ENCODE measurements around the gene DGUOK. TPM values are rescaled to one million over a fixed set of nuclear protein-coding genes. Genes with fewer than 3 reads are reported as not detected.

The DGUOK gene
- total and polyA plus RNA-seq, 2 donors from 2014 or later, result 44.4 to 86.2 TPM

- intact Hi-C loops (cut with DNase I), result no loop called here
- Histone ChIP-seq H3K9ac (ENCODE audit: low read length in 3 of 3) (no peak overlapping the region), H3K4me1 (ENCODE audit: control insufficient read depth in 2 of 3, insufficient read depth in 2 of 3, low read depth in 1 of 3, low read length in 3 of 3) (no peaks in the 10 kb centered on the region), H3K27me3 (ENCODE audit: control insufficient read depth, insufficient read depth, low read length) (no peaks in the 10 kb centered on the region), H3K36me3 (ENCODE audit: control insufficient read depth in 2 of 3, insufficient read depth in 3 of 3, low read length in 3 of 3) (peaks cover 0 to 4% (median 0%) of the 10 kb centered on the region in 3 donors), H3K9me3 (ENCODE audit: control insufficient read depth in 2 of 3, insufficient read depth in 1 of 3, low read length in 3 of 3) (no peaks in the 10 kb centered on the region), H3K27ac (ENCODE audit: low read depth in 2 of 2, low read length in 2 of 2) (no peak overlapping the region), H3K4me3 (ENCODE audit: low read length in 3 of 3) (no peak overlapping the region)
- TF ChIP-seq CTCF (IDR thresholded peaks at IDR 0.05; ENCODE audit: borderline replicate concordance, extremely low read depth, insufficient read depth), result no peak
- FAIRE-seq (no peak), DNase-seq (no peak)
Measured at GRCh38 chr2:73993778-73994177, 67.1 kb downstream of the DGUOK start.

GRCh38 chr2:73994178-73994831 is 67.6 kb downstream of the DGUOK start:
- TF ChIP-seq CTCF (IDR thresholded peaks at IDR 0.05; ENCODE audit: borderline replicate concordance, extremely low read depth, insufficient read depth), result no peak
- H3K36me3 ChIP-seq (ENCODE audit: control insufficient read depth in 2 of 3, insufficient read depth in 3 of 3, low read length in 3 of 3), result peaks cover 0 to 4% (median 0%) of the 10 kb centered on the region in 3 donors
- no peak overlapping the region for H3K27ac ChIP-seq (ENCODE audit: low read depth in 2 of 2, low read length in 2 of 2)
- intact Hi-C loops (cut with DNase I), result no loop called here
- H3K4me1 ChIP-seq (ENCODE audit: control insufficient read depth in 2 of 3, insufficient read depth in 2 of 3, low read depth in 1 of 3, low read length in 3 of 3), result no peaks in the 10 kb centered on the region
- H3K9ac ChIP-seq (ENCODE audit: low read length in 3 of 3), result no peak overlapping the region
- H3K4me3 ChIP-seq (ENCODE audit: low read length in 3 of 3), result no peak overlapping the region
- DNase-seq (no peak), FAIRE-seq (no peak)
- H3K27me3 ChIP-seq (ENCODE audit: control insufficient read depth, insufficient read depth, low read length), result no peaks in the 10 kb centered on the region
- H3K9me3 ChIP-seq (ENCODE audit: control insufficient read depth in 2 of 3, insufficient read depth in 1 of 3, low read length in 3 of 3), result no peaks in the 10 kb centered on the region

GRCh38 chr2:73995810-73996209 is 69.1 kb downstream of the DGUOK start:
- no peaks in the 10 kb centered on the region for H3K9me3 ChIP-seq (ENCODE audit: control insufficient read depth in 2 of 3, insufficient read depth in 1 of 3, low read length in 3 of 3)
- DNase-seq (no peak), FAIRE-seq (no peak)
- H3K36me3 ChIP-seq (ENCODE audit: control insufficient read depth in 2 of 3, insufficient read depth in 3 of 3, low read length in 3 of 3), result no peaks in the 10 kb centered on the region
- intact Hi-C loops (cut with DNase I), result no loop called here
- H3K9ac ChIP-seq (ENCODE audit: low read length in 3 of 3), result no peak overlapping the region
- H3K27me3 ChIP-seq (ENCODE audit: control insufficient read depth, insufficient read depth, low read length), result no peaks in the 10 kb centered on the region
- no peak overlapping the region for H3K4me3 ChIP-seq (ENCODE audit: low read length in 3 of 3)
- peaks cover 3 to 12% (median 4%) of the 10 kb centered on the region in 3 donors for H3K4me1 ChIP-seq (ENCODE audit: control insufficient read depth in 2 of 3, insufficient read depth in 2 of 3, low read depth in 1 of 3, low read length in 3 of 3)
- H3K27ac ChIP-seq (ENCODE audit: low read depth in 2 of 2, low read length in 2 of 2), result no peak overlapping the region
- no peak for TF ChIP-seq CTCF (IDR thresholded peaks at IDR 0.05; ENCODE audit: borderline replicate concordance, extremely low read depth, insufficient read depth)

- no peaks in the 10 kb centered on the region for H3K27me3 ChIP-seq (ENCODE audit: control insufficient read depth, insufficient read depth, low read length)
- H3K9me3 ChIP-seq (ENCODE audit: control insufficient read depth in 2 of 3, insufficient read depth in 1 of 3, low read length in 3 of 3), result no peaks in the 10 kb centered on the region
- DNase-seq (no peak), FAIRE-seq (no peak)
- no peak for TF ChIP-seq CTCF (IDR thresholded peaks at IDR 0.05; ENCODE audit: borderline replicate concordance, extremely low read depth, insufficient read depth)
- H3K36me3 ChIP-seq (ENCODE audit: control insufficient read depth in 2 of 3, insufficient read depth in 3 of 3, low read length in 3 of 3), result no peaks in the 10 kb centered on the region
- peaks cover 3 to 15% (median 4%) of the 10 kb centered on the region in 3 donors for H3K4me1 ChIP-seq (ENCODE audit: control insufficient read depth in 2 of 3, insufficient read depth in 2 of 3, low read depth in 1 of 3, low read length in 3 of 3)
- intact Hi-C loops (cut with DNase I), result no loop called here
- H3K9ac ChIP-seq (ENCODE audit: low read length in 3 of 3), result no peak overlapping the region
- no peak overlapping the region for H3K4me3 ChIP-seq (ENCODE audit: low read length in 3 of 3)
- no peak overlapping the region for H3K27ac ChIP-seq (ENCODE audit: low read depth in 2 of 2, low read length in 2 of 2)
Measured at GRCh38 chr2:73997813-73998212, 71.1 kb downstream of the DGUOK start.
